NCI-H2029 (cell line): ENCODE measurements around the gene CBR3.

Experiments
- DNase-seq: peaks from one replicate; lab custom pipeline; 2025; lab: John Stamatoyannopoulos, UW

CBR3 gene

DNA sequence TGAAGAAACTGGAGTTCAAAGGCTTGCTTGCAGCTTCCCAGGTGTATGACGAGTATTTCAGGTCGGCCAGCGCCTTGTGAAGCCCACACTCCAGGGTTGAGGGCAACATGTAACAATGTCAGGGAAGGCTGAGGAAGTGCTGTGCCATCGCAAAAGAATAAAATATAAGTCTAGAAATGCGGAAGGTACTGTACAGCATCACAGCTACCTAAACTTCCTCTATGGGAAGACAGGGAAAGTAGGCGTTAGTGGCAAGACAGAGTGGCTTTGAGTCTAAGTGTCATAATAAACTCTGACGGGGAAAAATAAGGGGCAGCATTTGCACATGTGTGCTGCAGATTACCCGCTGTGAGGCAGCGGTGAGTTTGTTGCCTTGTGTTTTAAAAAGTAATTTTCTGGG, 50.6 kb downstream of the CBR3 start:
- no peak for DNase-seq

DNA sequence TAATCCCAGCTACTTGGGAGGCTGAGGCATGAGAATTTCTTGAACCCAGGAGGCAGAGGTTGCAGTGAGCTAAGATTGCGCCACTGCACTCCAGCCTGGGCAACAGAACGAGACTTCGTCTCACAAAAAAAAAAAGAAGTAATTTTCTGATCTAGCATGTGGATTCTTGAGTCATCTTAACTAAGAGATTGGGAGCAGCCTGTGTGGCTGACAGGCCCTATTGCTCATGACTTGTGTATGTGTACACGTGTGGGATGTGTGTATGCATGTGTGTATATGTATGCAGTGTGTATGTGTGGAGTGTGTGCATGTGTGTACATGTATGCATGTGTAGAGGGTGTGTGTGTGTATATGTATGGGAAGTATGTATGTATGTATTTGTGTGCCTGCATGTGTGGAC, 51.2 kb downstream of the CBR3 start:
- no peak for DNase-seq

DNA sequence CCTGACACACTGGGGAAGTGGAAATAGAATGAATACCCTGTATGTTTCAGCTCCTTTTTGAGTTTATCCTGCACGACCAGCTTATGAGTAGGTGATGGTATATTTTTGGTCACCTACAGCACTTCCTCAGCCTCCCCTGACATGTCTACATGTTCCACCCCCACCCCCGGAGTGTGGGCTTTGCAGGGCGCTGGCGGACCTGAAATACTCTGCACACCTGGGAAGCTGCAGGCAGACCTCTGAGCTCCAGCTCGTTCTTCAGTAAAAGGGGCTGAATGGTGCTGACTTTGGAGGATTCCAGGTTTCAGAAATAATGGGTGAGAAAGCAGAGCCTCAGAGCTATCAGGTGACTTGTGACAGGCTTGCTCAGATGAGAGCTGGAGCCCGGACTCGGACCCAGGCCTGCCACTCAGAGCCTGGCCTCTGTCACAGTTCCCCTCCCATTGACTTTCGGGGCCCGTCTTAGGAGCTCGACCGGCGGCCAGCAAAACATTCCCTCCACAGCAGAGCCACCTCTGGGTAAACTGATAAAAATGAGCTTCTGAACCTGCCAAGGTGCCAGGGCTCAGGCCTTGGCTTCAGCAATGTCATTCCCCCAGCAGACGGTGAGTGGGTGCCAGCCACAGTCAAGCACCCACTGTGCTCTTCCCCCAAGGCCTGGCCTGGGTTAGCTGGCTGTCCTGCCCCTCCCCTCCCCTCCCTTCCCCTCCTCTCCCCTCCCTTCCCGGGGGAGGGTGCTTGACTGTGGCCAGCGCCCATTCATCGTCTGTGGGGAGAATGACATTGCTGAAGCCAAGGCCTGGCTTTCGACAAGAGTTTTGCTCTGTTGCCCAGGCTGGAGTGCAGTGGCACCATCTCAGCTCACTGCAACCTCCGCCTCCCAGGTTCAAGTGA, 51.9 kb downstream of the CBR3 start:
- DNase-seq: peak; percentile 72

DNA sequence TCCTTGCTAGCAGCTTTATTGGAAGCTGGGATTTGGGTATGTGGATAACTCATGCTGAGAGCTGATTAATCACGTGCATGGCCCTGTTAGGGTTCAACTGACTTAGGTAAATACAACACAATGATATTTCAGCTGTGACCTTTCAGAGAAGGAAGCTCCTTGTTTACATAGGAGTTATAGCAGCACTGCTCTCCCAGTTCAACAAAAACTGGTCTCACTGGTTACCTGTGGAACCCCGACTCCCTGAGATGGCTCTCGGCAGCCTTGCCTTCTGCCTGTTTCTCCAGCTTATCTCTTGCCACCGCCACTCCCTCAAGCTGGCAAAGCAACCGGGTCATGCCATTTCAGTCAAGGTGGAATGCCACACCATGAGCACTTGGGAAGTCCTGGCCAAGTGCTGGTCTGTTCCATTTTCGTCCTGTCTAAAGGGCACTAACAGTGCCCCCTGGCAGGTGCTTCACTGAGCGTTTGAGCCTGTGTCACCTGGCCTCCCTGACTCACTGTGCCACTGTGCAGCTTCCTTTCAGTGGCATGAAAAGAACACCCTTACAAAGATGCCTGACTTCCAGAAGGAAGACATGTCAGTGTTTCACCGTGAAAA, 53.3 kb downstream of the CBR3 start:
- DNase-seq: peak; percentile 95

DNA sequence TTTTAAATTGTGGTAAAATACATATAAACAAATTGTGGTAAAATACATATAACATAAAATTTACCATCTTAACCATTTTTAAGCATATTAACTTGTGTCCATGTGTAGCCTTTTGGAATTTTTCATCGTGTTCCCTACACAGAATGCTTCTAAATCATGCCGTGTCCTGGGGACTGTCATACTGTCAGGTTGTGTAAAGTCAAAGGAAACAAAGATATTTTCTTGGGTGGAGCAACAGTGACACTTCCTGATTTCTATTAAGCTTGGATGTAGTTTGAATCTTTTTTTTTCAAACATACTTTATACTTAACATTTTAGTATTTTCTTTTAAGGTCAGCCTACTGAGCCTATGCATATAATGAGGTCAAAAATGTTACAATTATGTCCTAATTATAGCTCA, 54.1 kb downstream of the CBR3 start:
- DNase-seq: no peak

DNA sequence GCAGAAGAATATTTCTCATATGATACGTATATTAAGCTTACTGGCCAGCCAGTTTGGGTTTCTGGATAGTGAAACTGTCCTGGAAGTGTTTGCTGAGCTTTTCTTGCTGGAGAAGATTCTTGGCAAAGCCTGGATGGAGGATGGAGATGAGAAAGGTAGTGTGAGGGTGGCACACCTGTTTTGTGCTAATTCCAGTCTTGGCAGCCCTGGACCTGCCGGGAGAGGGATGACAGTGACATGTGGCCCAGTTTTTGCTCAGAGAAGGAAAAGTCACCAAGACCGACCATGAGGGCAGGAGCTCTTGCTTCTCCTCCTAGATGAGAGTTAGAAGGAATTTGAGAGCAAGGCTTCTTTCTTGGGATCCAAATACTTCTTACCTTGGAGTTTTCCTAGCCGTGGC, 55.9 kb downstream of the CBR3 start:
- DNase-seq: no peak

DNA sequence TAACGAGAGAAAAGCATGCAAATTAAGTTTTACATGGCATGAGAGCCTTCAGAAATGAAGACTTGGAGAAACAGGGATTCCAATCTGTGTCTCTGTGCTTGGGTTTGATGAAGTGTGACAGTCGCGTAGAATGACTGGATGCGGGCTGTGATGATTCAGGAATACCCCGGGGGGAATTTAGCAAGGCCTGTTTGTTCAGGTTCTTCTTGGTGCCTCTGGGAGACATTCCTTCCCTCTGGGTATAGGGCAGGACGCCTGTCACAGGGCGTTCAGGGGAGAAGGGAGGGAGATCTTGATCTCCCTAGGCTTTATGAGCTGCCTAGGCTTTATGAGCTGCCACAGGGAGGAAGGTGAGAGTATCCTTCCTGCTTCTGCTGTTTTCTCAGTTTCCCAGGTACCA, 58.3 kb downstream of the CBR3 start:
- no peak for DNase-seq

DNA sequence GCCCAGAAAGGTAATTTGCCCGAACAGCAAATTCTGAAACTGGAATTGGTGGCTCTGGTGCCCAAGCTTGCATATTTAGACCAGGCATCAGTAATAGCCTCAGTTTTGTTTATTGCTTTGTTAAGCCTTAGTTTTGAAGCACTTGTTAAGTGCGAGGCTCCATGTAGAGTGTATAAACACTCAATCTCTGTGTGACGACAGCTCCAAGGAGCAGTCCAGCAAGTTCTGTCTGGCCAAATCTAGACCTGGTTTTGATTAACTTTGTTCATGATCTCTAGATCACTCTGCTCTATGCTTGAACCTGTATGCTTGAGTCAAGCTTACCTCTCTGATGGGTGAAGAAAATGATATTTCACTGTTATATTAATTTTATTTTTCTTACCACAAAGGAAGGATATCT, 59.1 kb downstream of the CBR3 start:
- DNase-seq: peak; percentile 51

DNA sequence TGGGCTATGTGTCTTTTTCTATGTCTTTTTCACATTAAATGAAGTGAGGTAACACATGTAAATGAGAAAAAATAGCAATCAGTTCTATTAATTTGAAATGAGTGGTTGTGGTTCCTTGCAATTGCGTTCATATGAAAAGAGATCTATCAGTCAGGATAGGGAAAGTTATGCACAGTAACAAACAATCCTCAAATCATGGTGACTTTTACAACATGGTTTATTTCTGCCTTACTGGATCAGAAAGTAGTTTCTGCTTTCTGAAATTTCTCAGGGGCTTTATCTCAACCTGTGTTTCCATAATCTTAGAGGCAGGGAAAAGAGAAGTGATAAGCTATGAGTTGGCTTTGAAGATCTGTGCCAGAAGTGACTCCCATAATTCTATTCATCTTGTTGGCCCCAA, 60.7 kb downstream of the CBR3 start:
- no peak for DNase-seq
